SK-N-SH treated with all-trans-retinoic acid at 6 μM for 48 hours (cell line): ENCODE measurements around the gene UNG.

Experiments used
- BACH2 ChIP-seq: fragments of 250-450 bp; sonication (Bioruptor Pico); IDR thresholded peaks from 2 replicates; pipeline ENCODE4 v1.9.0; 2021; ENCODE audit warnings: mild to moderate bottlenecking, borderline replicate concordance
- CREB5 ChIP-seq: fragments of 250-450 bp; sonication (Bioruptor Pico); IDR thresholded peaks from 2 replicates; pipeline ENCODE4 v1.5.1; 2020; ENCODE audit warnings: low read depth, mild to moderate bottlenecking, moderate library complexity
- ESRRG ChIP-seq: fragments of 250-450 bp; sonication (Bioruptor Pico); IDR thresholded peaks from 2 replicates; pipeline ENCODE4 v1.6.1; 2021; ENCODE audit warnings: mild to moderate bottlenecking
- GLIS3 ChIP-seq: fragments of 250-450 bp; sonication (Bioruptor Pico); IDR thresholded peaks from 2 replicates; pipeline ENCODE4 v1.5.0; 2020; ENCODE audit warnings: mild to moderate bottlenecking, moderate library complexity
- OSR1 ChIP-seq: fragments of 250-450 bp; sonication (Bioruptor Pico); IDR thresholded peaks from 2 replicates; pipeline ENCODE4 v1.8.0; 2022; ENCODE audit warnings: moderate library complexity, mild to moderate bottlenecking, inconsistent platforms
- PATZ1 ChIP-seq: fragments of 250-450 bp; sonication (Bioruptor Pico); IDR thresholded peaks from 2 replicates; pipeline ENCODE4 v1.8.0; 2020; ENCODE audit warnings: mild to moderate bottlenecking, moderate library complexity, borderline replicate concordance
- PPARA ChIP-seq: fragments of 250-450 bp; sonication (Bioruptor Pico); IDR thresholded peaks from 2 replicates; pipeline ENCODE4 v1.5.0; 2020; ENCODE audit warnings: mild to moderate bottlenecking, borderline replicate concordance
- SNAI2 ChIP-seq: fragments of 250-450 bp; sonication (Bioruptor Pico); IDR thresholded peaks from 2 replicates; pipeline ENCODE4 v1.5.0; 2020; ENCODE audit warnings: mild to moderate bottlenecking, moderate library complexity
- ZC3H10 ChIP-seq: fragments of 250-450 bp; sonication (Bioruptor Pico); IDR thresholded peaks from 2 replicates; pipeline ENCODE4 v1.5.1; 2021; ENCODE audit warnings: mild to moderate bottlenecking, moderate library complexity
- ZNF565 ChIP-seq: fragments of 450-650 bp; formaldehyde crosslinking; conservative IDR thresholded peaks from 2 replicates; pipeline ENCODE4 v1.5.0; 2020; ENCODE audit warnings: low read depth, mild to moderate bottlenecking, moderate library complexity
- ZNF8 ChIP-seq: fragments of 450-650 bp; formaldehyde crosslinking; IDR thresholded peaks from 2 replicates; pipeline ENCODE4 v1.5.0; 2020; ENCODE audit warnings: mild to moderate bottlenecking, moderate library complexity

GRCh38 chr12:109156586-109156985, 59.2 kb downstream of the UNG start:
- TF ChIP-seq ZNF565 (CRISPR knock-in tag) (no peak), BACH2 (no peak), GLIS3 (CRISPR knock-in tag) (no peak), ZC3H10 (CRISPR knock-in tag) (no peak), ZNF8 (CRISPR knock-in tag) (no peak), PPARA (CRISPR knock-in tag) (no peak), PATZ1 (no peak), ESRRG (CRISPR knock-in tag) (no peak), OSR1 (CRISPR knock-in tag) (no peak), CREB5 (CRISPR knock-in tag) (no peak), SNAI2 (CRISPR knock-in tag) (no peak)
